HCT116 (cell line): ENCODE measurements around the gene TELO2. TPM values are rescaled to one million over a fixed set of nuclear protein-coding genes. Genes with fewer than 3 reads are reported as not detected.

ENCODE experiments used
- ATAC-seq: fragments of 200-7000 bp; cut with Tn5 transposase; 2 replicates; pipeline ENCODE4 v1.9.1; 2020; ENCODE audit warnings: mild to moderate bottlenecking, moderate library complexity
- BruUV-seq: library from RNA; stranded (reverse); fragments of 400-500 nt; replicated peaks from 2 replicates; lab custom pipeline; 2021; lab: Mats Ljungman, UMichigan
- CTCF ChIA-PET: fragments of 300-600 bp; sonication (Branson Sonifier 250); formaldehyde crosslinking; loops from one replicate; lab custom pipeline; 2021; ENCODE audit warnings: antibody characterized with exemption; lab: Charles Lee
- POLR2A ChIA-PET: fragments of 300-600, 350-600 bp; sonication (Branson Sonifier 250); formaldehyde crosslinking; loops from one replicate; lab custom pipeline; 2021; ENCODE audit warnings: antibody characterized with exemption; lab: Charles Lee
- RAD21 ChIA-PET, 2 experiments: fragments of 300-600 bp; sonication (Branson Sonifier 250); formaldehyde crosslinking; loops; one replicate each; lab custom pipeline; 2023; ENCODE audit warnings: low total read pairs in 2 of 2; ENCODE audit not compliant: uncharacterized antibody in 2 of 2, unreplicated experiment in 2 of 2, low non-redundant PET in 1 of 2; lab: Charles Lee
- DNase-seq: peaks from one replicate; pipeline ENCODE4 v3.0.0-alpha.2; 2010; ENCODE audit warnings: low read depth, low spot score
- H2AFZ ChIP-seq: fragments of 200-600 bp; shearing (Covaris generic), sonication (generic); 2 replicates; pipeline ENCODE4 v1.6.1; 2017; ENCODE audit warnings: low read depth, mixed run types, mixed read lengths, antibody characterized with exemption, low read length; ENCODE audit not compliant: poor library complexity, severe bottlenecking
- H3K27ac ChIP-seq: 2 replicates; pipeline ENCODE4 v1.5.1; 2012; ENCODE audit warnings: low read depth, low read length
- H3K27me3 ChIP-seq: fragments of 200-600 bp; sonication (generic); 2 replicates; pipeline ENCODE4 v1.6.1; 2016; ENCODE audit warnings: mixed run types, low read length, mixed read lengths; ENCODE audit not compliant: insufficient read depth
- H3K36me3 ChIP-seq, 2 experiments: fragments of 200-500 bp in 1 of 2; fragments of 200-600 bp in 1 of 2; sonication (Bioruptor generic) in 1 of 2; sonication (generic) in 1 of 2; 2 replicates each; pipeline versions ENCODE4 v1.5.1 to v1.6.1; 2014 to 2016; ENCODE audit warnings: low read length in 2 of 2, inconsistent platforms in 1 of 2, mixed read lengths in 1 of 2, mixed run types in 1 of 2; ENCODE audit not compliant: insufficient read depth in 2 of 2, control insufficient read depth in 1 of 2
- H3K4me1 ChIP-seq, 2 experiments: fragments of 200-600 bp in 1 of 2; sonication (generic) in 1 of 2; 2 replicates each; pipeline versions ENCODE4 v1.5.1 to v1.6.1; 2012 to 2017; ENCODE audit warnings: low read length in 2 of 2, inconsistent platforms in 1 of 2, mild to moderate bottlenecking in 1 of 2, mixed read lengths in 1 of 2, mixed run types in 1 of 2, moderate library complexity in 1 of 2; ENCODE audit not compliant: insufficient read depth in 2 of 2, control insufficient read depth in 1 of 2
- H3K4me2 ChIP-seq: fragments of 200-600 bp; sonication (generic); 2 replicates; pipeline ENCODE4 v1.6.1; 2017; ENCODE audit warnings: mixed run types, low read length, mixed read lengths
- H3K4me3 ChIP-seq, 2 experiments: fragments of 200-600 bp in 1 of 2; sonication (generic) in 1 of 2; replicated peaks in 1 of 2; 2 replicates each; pipeline ENCODE4 v1.5.1; 2011 to 2016; ENCODE audit warnings: low read length in 2 of 2, control low read depth in 1 of 2, low read depth in 1 of 2, mild to moderate bottlenecking in 1 of 2, mixed read lengths in 1 of 2, mixed run types in 1 of 2
- H3K79me2 ChIP-seq: fragments of 200-600 bp; sonication (generic); 2 replicates; pipeline ENCODE4 v1.6.1; 2017; ENCODE audit warnings: mild to moderate bottlenecking, mixed run types, low read length, moderate library complexity, mixed read lengths; ENCODE audit not compliant: insufficient read depth
- H3K9ac ChIP-seq: fragments of 200-600 bp; sonication (generic); 2 replicates; pipeline ENCODE4 v1.6.1; 2016; ENCODE audit warnings: low read length, mixed read lengths
- H3K9me2 ChIP-seq: fragments of 200-600 bp; sonication (generic), shearing (Covaris generic); 2 replicates; pipeline ENCODE4 v1.6.1; 2017; ENCODE audit warnings: mixed run types, mild to moderate bottlenecking, moderate library complexity; ENCODE audit not compliant: insufficient read depth
- H3K9me3 ChIP-seq, 2 experiments: fragments of 200-500 bp in 1 of 2; fragments of 200-600 bp in 1 of 2; sonication (Bioruptor generic) in 1 of 2; sonication (generic) in 1 of 2; 2 replicates each; pipeline ENCODE4 v1.6.1; 2014 to 2017; ENCODE audit warnings: low read length in 2 of 2, mixed read lengths in 2 of 2, inconsistent platforms in 1 of 2, low read depth in 1 of 2, mild to moderate bottlenecking in 1 of 2, mixed run types in 1 of 2, moderate library complexity in 1 of 2; ENCODE audit not compliant: control insufficient read depth in 1 of 2, insufficient read depth in 1 of 2
- H4K20me1 ChIP-seq: fragments of 200-600 bp; sonication (generic), shearing (Covaris generic); 2 replicates; pipeline ENCODE4 v1.6.1; 2017; ENCODE audit warnings: mixed run types, mild to moderate bottlenecking, moderate library complexity; ENCODE audit not compliant: insufficient read depth
- EGR1 ChIP-seq: IDR thresholded peaks from 2 replicates; pipeline ENCODE4 v1.6.1; 2012; ENCODE audit warnings: low read depth
- EZH2 ChIP-seq: fragments of 200-600 bp; sonication (generic); IDR thresholded peaks from 2 replicates; pipeline ENCODE4 v1.6.1; 2017; ENCODE audit warnings: antibody characterized with exemption, mixed run types
- SRF ChIP-seq: IDR thresholded peaks from 2 replicates; pipeline ENCODE4 v1.6.1; 2012; ENCODE audit warnings: low read depth
- YY1 ChIP-seq: IDR thresholded peaks from 2 replicates; pipeline ENCODE4 v1.6.1; 2011; ENCODE audit warnings: low read length, low read depth, moderate library complexity, mild to moderate bottlenecking; ENCODE audit not compliant: insufficient replicate concordance; ENCODE audit errors: extremely low read depth
- intact Hi-C: fragments of 100-400 bp; cut with micrococcal nuclease; formaldehyde crosslinking; loops from 2 replicates; pipeline ENCODE4 v1.10.0; 2022
- total RNA-seq: library from RNA; stranded (reverse); gene quantifications from one replicate; pipeline ENCODE4 v1.2.1, GENCODE V29; 2021; ENCODE audit not compliant: unreplicated experiment
- TF ChIP-seq, protein P1 (sequence below), 3 experiments: fragments of 200-600 bp in 1 of 3; sonication (generic) in 1 of 3; IDR thresholded peaks in 2 of 3; conservative IDR thresholded peaks in 1 of 3; 2 replicates each; pipeline ENCODE4 v1.5.1; 2012 to 2017; ENCODE audit warnings: low read depth in 2 of 3, low read length in 2 of 3, antibody characterized with exemption in 1 of 3, borderline replicate concordance in 1 of 3, control low read depth in 1 of 3, mild to moderate bottlenecking in 1 of 3, mixed read lengths in 1 of 3, mixed run types in 1 of 3, moderate library complexity in 1 of 3; ENCODE audit not compliant: insufficient read depth in 1 of 3
- TF ChIP-seq, protein P2 (sequence below): IDR thresholded peaks from 2 replicates; pipeline ENCODE4 v1.6.1; 2011; ENCODE audit warnings: mild to moderate bottlenecking, low read length, moderate library complexity; ENCODE audit not compliant: insufficient replicate concordance; ENCODE audit errors: extremely low read depth
- TF ChIP-seq, protein P3 (sequence below): IDR thresholded peaks from 2 replicates; pipeline ENCODE4 v1.6.1; 2012

Gene TELO2
- total RNA-seq, 1 experiment from 2014 or later: 74.3 TPM

DNA sequence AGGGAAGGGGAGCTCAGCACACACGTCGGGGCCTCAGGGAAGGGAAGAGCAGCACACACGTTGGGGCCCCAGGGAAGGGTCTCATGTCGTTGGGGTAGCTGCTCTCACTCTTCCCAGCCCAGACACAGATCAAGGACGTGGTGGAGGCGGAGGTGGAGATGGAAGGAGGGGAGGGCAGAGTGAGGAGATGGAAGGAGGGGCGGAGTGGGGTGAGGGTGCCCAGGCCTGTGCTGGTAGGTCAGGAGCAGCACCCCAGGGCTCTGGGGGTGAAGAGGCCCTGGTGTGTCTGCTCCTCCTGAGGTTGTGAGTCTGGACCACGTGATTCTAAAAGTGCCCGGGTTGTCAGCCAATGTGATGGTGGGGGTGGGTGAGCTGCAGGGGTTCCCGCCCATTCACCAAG is 33.2 kb upstream of the TELO2 start:
- CTCF ChIA-PET: no interaction called here
- no TSS peak for BruUV-seq

DNA sequence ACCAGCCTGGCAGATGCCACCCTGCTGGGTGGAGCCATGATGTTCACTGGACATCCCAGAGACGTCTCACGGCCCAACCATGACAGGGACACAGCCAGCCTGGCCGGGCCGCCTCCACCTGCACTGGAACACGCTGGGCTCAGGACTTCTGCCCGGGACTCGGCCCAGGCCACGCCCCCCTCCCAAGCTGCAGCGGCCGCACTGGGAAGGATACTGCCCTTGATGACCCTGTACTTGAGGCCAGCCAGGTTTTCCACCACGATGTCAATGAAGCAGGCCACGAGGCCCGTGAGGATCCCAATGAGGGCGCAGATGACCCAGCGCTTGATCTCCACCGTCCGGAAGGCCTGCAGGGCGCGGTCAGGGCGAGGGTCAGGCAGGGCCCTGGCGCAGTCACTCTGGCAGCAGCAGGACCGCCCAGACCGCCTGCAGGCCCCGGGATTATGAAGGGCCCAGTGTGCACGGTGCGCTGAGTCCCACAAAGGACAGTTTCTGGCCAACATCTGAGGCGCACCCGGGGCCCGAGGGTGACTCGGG is 32.5 kb upstream of the TELO2 start:
- Histone ChIP-seq H3K36me3 (no peaks in the 10 kb centered on the region; a peak in 1 of 4 replicates), H3K9ac (no peak overlapping the region), H2AFZ (no peak overlapping the region), H3K27me3 (no peaks in the 10 kb centered on the region), H4K20me1 (no peaks in the 10 kb centered on the region), H3K4me1 (no peaks in the 10 kb centered on the region), H3K27ac (no peak overlapping the region), H3K9me3 (no peaks in the 10 kb centered on the region), H3K4me3 (no peak overlapping the region), H3K79me2 (no peaks in the 10 kb centered on the region), H3K4me2 (no peak overlapping the region), H3K9me2 (no peaks in the 10 kb centered on the region)
- ATAC-seq (no peak), DNase-seq (no peak)
- BruUV-seq: no TSS peak
- TF ChIP-seq, protein P1, sequence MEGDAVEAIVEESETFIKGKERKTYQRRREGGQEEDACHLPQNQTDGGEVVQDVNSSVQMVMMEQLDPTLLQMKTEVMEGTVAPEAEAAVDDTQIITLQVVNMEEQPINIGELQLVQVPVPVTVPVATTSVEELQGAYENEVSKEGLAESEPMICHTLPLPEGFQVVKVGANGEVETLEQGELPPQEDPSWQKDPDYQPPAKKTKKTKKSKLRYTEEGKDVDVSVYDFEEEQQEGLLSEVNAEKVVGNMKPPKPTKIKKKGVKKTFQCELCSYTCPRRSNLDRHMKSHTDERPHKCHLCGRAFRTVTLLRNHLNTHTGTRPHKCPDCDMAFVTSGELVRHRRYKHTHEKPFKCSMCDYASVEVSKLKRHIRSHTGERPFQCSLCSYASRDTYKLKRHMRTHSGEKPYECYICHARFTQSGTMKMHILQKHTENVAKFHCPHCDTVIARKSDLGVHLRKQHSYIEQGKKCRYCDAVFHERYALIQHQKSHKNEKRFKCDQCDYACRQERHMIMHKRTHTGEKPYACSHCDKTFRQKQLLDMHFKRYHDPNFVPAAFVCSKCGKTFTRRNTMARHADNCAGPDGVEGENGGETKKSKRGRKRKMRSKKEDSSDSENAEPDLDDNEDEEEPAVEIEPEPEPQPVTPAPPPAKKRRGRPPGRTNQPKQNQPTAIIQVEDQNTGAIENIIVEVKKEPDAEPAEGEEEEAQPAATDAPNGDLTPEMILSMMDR (IDR thresholded peaks at IDR 0.05 in 2 of 3, conservative IDR thresholded peaks at IDR 0.05 in 1 of 3; ENCODE audit: borderline replicate concordance in 1 of 3, insufficient read depth in 1 of 3, low read depth in 2 of 3, low read length in 2 of 3): no peak
- no peak for TF ChIP-seq SRF
- TF ChIP-seq, protein P2, sequence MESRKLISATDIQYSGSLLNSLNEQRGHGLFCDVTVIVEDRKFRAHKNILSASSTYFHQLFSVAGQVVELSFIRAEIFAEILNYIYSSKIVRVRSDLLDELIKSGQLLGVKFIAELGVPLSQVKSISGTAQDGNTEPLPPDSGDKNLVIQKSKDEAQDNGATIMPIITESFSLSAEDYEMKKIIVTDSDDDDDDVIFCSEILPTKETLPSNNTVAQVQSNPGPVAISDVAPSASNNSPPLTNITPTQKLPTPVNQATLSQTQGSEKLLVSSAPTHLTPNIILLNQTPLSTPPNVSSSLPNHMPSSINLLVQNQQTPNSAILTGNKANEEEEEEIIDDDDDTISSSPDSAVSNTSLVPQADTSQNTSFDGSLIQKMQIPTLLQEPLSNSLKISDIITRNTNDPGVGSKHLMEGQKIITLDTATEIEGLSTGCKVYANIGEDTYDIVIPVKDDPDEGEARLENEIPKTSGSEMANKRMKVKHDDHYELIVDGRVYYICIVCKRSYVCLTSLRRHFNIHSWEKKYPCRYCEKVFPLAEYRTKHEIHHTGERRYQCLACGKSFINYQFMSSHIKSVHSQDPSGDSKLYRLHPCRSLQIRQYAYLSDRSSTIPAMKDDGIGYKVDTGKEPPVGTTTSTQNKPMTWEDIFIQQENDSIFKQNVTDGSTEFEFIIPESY: no peak
- TF ChIP-seq EZH2: no peak
- intact Hi-C loops: no loop called here
- POLR2A ChIA-PET: no interaction called here
- CTCF ChIA-PET: no interaction called here
- RAD21 ChIA-PET: no interaction called here

More for the DNA sequence above, 33.2 kb upstream of the TELO2 start:
- Histone ChIP-seq H3K27ac (no peak overlapping the region), H3K4me3 (no peak overlapping the region), H3K9me2 (no peaks in the 10 kb centered on the region), H2AFZ (no peak overlapping the region), H3K4me1 (no peaks in the 10 kb centered on the region), H3K4me2 (no peak overlapping the region), H3K36me3 (no peaks in the 10 kb centered on the region; a peak in 1 of 4 replicates), H3K79me2 (no peaks in the 10 kb centered on the region), H3K9me3 (no peaks in the 10 kb centered on the region), H3K9ac (no peak overlapping the region), H3K27me3 (no peaks in the 10 kb centered on the region), H4K20me1 (no peaks in the 10 kb centered on the region)
- no peak for DNase-seq
- RAD21 ChIA-PET: no interaction called here
- intact Hi-C loops: no loop called here
- ATAC-seq: no peak
- POLR2A ChIA-PET: no interaction called here
- TF ChIP-seq EGR1: no peak
- TF ChIP-seq, protein P3, sequence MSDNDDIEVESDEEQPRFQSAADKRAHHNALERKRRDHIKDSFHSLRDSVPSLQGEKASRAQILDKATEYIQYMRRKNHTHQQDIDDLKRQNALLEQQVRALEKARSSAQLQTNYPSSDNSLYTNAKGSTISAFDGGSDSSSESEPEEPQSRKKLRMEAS: no peak
- no peak for TF ChIP-seq YY1
- no peak for TF ChIP-seq SRF
